ENCODE measurements around the gene HOXD13.

The HOXD13 gene

GRCh38 chr2:176130147-176130956, 37.8 kb downstream of the HOXD13 start (continued):
- no peak for TF ChIP-seq ZNF157 (tag by site-specific recombination; IDR thresholded peaks at IDR 0.05)
- TF ChIP-seq ZNF302 (tag by site-specific recombination; IDR thresholded peaks at IDR 0.05; ENCODE audit: low read depth): no peak
- peak; percentile 48; the same call in 1 of the 2 replicates for TF ChIP-seq KLF10 (tag by site-specific recombination; IDR thresholded peaks at IDR 0.05)
- peak; percentile 82 for TF ChIP-seq GFI1B (tag by site-specific recombination; IDR thresholded peaks at IDR 0.05)
- no peak for TF ChIP-seq ZNF280D (tag by site-specific recombination; IDR thresholded peaks at IDR 0.05)
- no peak for TF ChIP-seq ZNF362 (tag by site-specific recombination; IDR thresholded peaks at IDR 0.05)
- TF ChIP-seq ZBTB8A (tag by site-specific recombination; IDR thresholded peaks at IDR 0.05): peak; percentile 80
- TF ChIP-seq ZNF146 (tag by site-specific recombination; IDR thresholded peaks at IDR 0.05): no peak
- TF ChIP-seq GLIS1 (tag by site-specific recombination; IDR thresholded peaks at IDR 0.05): peak; percentile 91
- TF ChIP-seq ZNF169 (tag by site-specific recombination; IDR thresholded peaks at IDR 0.05): no peak
- peak; percentile 80 for TF ChIP-seq OSR2 (tag by site-specific recombination; IDR thresholded peaks at IDR 0.05)
- no peak for TF ChIP-seq ZNF626 (tag by site-specific recombination; IDR thresholded peaks at IDR 0.05)
- TF ChIP-seq YY1 (tag by site-specific recombination; IDR thresholded peaks at IDR 0.05): 0 out of 2 replicates have a peak, but pooled peaks have one; percentile 17
- TF ChIP-seq ZBTB21 (tag by site-specific recombination; IDR thresholded peaks at IDR 0.05): no peak
- no peak for TF ChIP-seq KLF1 (tag by site-specific recombination; IDR thresholded peaks at IDR 0.05)
- no peak for TF ChIP-seq ZNF473 (tag by site-specific recombination; IDR thresholded peaks at IDR 0.05)
- no peak for TF ChIP-seq ZNF488 (tag by site-specific recombination; IDR thresholded peaks at IDR 0.05)
- no peak; the same call in 1 of the 2 replicates for TF ChIP-seq ZNF596 (tag by site-specific recombination; IDR thresholded peaks at IDR 0.05)
- TF ChIP-seq ZNF513 (tag by site-specific recombination; IDR thresholded peaks at IDR 0.05): peak; percentile 17; the same call in 1 of the 2 replicates
- no peak for TF ChIP-seq ZNF416 (tag by site-specific recombination; IDR thresholded peaks at IDR 0.05)
- TF ChIP-seq SP7 (tag by site-specific recombination; IDR thresholded peaks at IDR 0.05): peak; percentile 49
- TF ChIP-seq KLF7 (tag by site-specific recombination; IDR thresholded peaks at IDR 0.05; ENCODE audit: borderline replicate concordance): no peak
- TF ChIP-seq ZNF529 (tag by site-specific recombination; IDR thresholded peaks at IDR 0.05; ENCODE audit: insufficient replicate concordance): no peak
- TF ChIP-seq HOXC10 (CRISPR knock-in tag; IDR thresholded peaks at IDR 0.05): no peak; the same call in 1 of the 2 replicates
- no peak for TF ChIP-seq ZNF645 (tag by site-specific recombination; IDR thresholded peaks at IDR 0.05)
- TF ChIP-seq ZNF426 (tag by site-specific recombination; IDR thresholded peaks at IDR 0.05): no peak
- no peak for TF ChIP-seq ZNF19 (tag by site-specific recombination; IDR thresholded peaks at IDR 0.05; ENCODE audit: low read depth)
- no peak for TF ChIP-seq ZBTB6 (tag by site-specific recombination; IDR thresholded peaks at IDR 0.05)
- no peak for TF ChIP-seq ZNF785 (tag by site-specific recombination; IDR thresholded peaks at IDR 0.05)
- TF ChIP-seq CTCF (tag by site-specific recombination; IDR thresholded peaks at IDR 0.05): no peak
